AG09319 (cell line): ENCODE results near the gene METTL8.
"Not testable (repeated sequence)": the region's sequence is repeated elsewhere in the genome, so short reads cannot be mapped to it uniquely, and the experiment has no call there.

Experiments
- DNase-seq: peaks from one replicate; pipeline ENCODE4 v3.0.0-alpha.2; 2010; ENCODE audit warnings: low read depth; ENCODE audit errors: extremely low read depth
- TF ChIP-seq, protein P1 (sequence below): IDR thresholded peaks from 2 replicates; pipeline ENCODE4 v1.5.1; 2011; ENCODE audit warnings: low read depth, mild to moderate bottlenecking, inconsistent platforms, low read length, moderate library complexity

Gene METTL8

DNA sequence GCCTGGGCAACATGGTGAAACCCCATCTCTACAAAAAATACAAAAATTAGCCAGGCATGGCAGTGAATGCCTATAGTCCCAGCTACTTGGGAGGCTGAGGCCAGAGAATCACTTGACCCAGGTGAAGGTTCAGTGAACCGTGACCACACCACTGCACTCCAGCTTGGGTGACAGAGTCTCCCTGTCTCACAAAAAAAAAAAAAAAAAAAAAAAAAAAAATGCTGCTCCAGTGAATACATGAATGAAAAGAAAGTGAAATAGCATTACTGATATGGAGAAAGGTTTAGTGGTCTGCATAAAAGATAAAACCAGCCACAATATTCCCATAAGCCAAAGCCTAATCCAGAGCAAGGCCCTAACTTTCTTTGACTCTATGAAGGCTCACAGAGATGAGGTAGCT lies 44.5 kb downstream of the METTL8 start:
- TF ChIP-seq, protein P1, sequence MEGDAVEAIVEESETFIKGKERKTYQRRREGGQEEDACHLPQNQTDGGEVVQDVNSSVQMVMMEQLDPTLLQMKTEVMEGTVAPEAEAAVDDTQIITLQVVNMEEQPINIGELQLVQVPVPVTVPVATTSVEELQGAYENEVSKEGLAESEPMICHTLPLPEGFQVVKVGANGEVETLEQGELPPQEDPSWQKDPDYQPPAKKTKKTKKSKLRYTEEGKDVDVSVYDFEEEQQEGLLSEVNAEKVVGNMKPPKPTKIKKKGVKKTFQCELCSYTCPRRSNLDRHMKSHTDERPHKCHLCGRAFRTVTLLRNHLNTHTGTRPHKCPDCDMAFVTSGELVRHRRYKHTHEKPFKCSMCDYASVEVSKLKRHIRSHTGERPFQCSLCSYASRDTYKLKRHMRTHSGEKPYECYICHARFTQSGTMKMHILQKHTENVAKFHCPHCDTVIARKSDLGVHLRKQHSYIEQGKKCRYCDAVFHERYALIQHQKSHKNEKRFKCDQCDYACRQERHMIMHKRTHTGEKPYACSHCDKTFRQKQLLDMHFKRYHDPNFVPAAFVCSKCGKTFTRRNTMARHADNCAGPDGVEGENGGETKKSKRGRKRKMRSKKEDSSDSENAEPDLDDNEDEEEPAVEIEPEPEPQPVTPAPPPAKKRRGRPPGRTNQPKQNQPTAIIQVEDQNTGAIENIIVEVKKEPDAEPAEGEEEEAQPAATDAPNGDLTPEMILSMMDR, result no peak
- no peak for DNase-seq

DNA sequence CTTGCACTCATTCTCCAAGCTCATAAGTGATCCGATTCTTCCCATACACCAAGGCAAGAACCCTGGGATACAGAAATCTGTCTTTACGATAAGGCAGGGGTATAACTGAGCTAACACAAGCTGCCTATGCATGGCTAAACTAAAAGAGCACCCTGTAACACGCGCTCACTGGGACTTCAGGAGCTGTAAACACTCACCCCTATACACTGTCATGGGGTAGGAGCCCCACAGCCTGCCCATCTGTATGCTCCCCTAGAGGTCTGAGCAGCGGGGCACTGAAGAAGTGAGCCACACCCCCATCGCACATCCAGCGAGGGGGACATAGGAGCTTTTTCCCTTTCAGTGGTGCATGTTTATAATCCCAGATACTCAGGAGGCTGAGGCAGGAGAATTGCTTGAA lies 46.7 kb downstream of the METTL8 start:
- no peak for DNase-seq
- TF ChIP-seq, protein P1, result no peak

DNA sequence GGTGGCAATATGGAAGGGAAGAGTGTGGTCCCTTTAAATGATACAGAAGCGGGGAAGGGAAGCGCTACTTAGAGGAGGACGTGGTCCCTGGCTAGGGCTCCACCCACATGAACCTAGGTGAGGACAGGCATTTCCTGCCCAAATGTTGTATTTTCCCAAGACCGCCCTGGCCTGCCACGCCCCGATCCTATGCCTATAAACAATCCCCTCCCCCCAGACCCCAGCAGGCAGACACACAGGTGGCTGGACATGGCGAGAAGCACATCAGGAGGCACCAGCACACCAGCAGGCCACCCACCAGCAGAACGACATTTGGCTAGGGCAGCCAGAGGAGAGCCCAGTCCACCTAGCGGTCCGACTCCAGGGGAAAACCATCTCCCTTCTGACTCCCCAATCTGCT lies 47.2 kb downstream of the METTL8 start:
- TF ChIP-seq, protein P1, result no peak
- no peak for DNase-seq

DNA sequence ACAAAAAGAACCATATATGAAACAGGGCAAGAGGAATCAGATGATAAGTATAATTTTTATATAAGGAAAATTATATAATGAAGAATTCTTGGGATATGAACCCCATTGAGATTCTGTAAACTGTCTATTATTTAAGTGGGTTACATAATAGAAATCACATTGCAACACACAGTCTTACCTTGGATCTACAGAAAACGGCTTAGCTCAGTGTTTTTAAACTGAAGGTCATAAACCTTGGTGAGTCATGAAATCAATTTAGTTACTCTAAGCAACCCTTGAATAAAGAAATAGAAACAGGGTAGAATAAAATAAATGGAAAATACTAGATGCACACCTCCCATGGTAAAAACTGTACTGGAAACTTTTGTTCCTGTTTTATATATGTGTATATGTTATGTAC lies 50.7 kb downstream of the METTL8 start:
- TF ChIP-seq, protein P1, result no peak
- DNase-seq, result no peak

DNA sequence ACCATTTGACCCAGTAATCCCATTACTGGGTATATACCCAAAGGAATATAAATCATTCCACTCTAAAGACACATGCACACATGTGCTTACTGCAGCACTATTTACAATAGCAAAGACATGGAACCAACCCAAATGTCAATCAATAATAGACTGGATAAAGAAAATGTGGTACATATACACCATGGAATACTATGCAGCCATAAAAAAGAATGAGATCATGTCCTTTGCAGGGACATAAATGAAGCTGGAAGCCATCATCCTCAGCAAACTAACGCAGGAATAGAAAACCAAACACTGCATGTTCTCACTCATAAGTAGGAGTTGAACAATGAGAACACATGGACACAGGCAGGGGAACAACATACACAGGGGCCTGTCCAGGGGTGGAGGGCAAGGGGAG lies 51.6 kb downstream of the METTL8 start:
- DNase-seq, result not testable (repeated sequence)

DNA sequence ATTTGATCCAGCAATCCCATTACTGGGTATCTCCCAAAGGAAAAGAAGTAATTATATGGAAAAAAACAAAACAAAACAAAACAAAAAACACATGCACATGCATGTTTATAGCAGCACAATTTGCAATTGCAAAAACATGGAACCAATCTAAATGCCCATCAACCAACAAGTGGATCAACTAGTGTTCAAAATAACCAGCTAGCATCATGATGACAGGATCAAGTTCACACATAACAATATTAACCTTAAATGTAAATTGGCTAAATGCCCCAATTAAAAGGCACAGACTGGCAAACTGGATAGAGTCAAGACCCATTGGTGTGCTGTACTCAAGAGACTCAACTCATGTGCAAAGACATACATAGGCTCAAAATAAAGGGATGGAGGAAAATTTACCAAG lies 55.9 kb downstream of the METTL8 start:
- not testable (repeated sequence) for DNase-seq

DNA sequence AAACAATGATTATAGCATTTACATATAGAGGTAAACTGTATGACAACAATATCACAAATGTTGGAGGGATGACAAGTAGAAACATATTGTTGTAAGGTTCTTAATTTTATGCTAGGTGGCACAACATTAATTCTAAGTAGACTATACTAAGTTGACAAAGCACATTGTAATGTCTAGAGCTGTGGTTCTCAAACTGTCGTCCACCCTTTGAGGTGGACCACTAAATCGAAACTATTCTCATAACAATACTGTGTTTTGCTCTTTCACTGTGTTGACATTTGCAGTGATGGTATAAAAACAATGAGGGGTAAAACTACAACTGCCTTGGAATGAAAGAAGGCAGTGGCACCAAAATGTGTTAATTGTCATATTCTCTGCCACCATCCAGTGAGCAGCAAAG lies 66.1 kb downstream of the METTL8 start:
- TF ChIP-seq, protein P1, result no peak
- no peak for DNase-seq

DNA sequence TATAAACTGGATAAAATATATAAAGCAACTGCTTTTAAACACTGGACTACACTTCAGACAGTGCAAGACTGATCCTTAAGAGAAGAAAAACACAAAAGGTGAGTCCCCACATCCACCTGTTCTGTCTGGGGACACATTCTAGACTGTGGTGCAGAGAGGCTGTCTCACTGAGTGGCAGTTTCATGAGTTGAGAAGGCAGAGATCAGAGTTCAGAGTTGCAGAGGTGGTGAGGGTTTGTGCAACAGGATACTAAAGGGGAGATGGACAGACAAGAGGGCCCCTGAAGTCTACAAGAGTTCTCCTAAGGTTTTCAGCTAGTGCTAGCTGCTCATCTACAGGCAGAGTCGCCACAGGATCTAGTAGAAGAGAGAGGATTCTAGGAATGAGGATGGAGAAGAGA lies 68.0 kb downstream of the METTL8 start:
- no peak for DNase-seq
- TF ChIP-seq, protein P1, result no peak

DNA sequence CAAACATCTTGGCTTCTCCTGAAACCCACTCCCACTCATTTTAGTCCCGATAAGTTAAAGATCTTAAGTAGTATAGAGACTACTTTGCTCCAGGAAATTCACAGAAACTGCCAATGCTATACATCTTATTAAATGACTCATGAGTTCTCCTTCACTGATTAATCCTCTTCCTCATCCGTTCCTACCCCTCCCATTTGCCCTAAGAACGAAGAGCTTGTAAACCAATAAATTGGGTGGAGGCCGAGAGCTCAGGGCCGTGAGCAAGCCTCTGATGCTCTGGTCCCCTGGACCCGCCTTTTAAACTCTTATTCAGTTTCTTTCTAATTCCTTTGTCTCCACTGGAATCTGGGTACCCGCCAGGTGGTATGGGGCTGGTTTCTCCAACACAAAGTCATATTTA lies 68.6 kb downstream of the METTL8 start:
- TF ChIP-seq, protein P1, result no peak

More for the DNA sequence above, 68.6 kb downstream of the METTL8 start:
- no peak for DNase-seq
